NCI-H187 (cell line): ENCODE measurements around the gene AP3B1.
"Not testable (repeated sequence)": the region's sequence is repeated elsewhere in the genome, so short reads cannot be mapped to it uniquely, and the experiment has no call there.

Source experiments
- DNase-seq, 2 experiments: peaks; one replicate each; lab custom pipeline; 2025; lab: John Stamatoyannopoulos, UW

The AP3B1 gene

DNA sequence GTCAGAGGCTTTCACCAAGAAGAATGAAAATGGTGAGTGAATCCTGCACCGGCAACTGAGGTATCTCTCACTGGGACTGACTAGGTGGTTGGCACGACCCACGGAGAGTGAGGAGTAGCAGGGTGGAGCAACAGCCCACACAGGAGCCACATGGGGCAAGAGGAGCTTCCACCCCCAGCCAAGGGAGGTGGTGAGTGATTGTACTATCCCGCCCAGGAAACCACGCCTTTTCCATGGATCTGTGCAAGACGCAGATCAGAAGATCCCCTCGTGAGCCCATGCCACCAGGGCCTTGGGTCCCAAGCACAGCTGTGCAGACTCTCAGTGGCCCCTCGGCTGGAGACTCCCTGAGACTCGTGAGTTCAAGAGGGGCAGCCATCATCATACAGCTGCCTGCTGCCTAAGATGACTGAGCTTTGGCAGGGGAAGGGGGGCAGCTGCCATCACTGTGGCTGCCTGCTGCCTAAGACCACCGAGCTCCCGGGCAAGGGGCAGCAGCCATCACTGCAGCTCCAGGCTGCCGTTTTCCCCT lies 229.5 kb downstream of the AP3B1 start:
- DNase-seq = no peak

DNA sequence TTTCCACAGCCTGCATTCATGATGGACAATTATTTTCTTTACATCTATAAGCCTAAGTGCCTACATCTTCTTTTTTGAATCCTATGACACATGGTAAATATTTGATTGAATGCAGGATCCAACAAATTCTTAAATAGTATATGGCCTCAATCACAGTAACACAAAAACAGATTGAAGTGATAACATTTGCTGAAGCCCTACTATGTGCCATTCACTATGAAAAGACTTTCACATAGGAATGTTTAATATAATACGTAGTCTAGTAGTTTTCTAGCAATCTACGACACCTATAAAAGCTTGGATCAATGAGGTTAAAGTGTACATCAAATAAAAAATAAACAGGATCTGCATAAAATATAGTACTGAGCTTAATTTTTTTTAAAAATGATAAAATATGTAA lies 231.0 kb downstream of the AP3B1 start:
- DNase-seq = no peak

DNA sequence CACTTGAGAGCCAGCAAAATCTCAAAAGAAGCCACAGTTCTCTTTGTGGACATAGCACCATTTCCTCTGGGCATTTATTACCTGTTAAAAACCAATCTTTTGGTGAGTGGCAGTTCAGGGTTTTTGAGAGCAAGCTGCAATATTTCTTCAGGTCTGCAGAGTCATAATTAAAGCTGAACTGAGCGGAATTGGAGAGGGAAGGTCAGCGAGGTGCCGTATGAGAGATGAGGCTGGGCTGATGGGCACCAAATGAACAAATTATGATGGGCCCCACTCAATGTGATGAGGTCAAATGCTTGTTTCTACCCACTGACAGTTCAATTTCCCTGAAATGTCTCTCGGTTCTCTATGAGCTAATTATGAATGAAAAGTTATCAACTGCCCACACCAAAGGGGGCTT lies 231.9 kb downstream of the AP3B1 start:
- DNase-seq = no peak

DNA sequence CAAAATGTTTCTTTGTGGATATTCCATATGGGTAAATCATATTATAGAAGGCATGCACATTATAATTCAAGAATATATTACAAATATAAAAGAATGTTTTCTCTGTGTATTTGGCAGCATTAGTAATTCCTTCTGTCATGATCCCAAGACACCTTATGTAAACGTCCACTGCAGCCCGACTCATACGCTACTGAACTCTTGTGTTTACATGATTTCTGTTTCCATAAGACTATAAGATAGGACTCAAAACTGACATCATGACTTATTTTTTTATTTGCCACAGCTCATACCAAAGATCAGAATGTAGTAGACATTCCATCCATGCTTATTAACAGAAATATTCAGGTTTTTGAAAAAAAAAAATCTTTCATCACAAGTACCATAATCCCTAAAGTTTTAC lies 234.1 kb downstream of the AP3B1 start:
- no peak for DNase-seq

DNA sequence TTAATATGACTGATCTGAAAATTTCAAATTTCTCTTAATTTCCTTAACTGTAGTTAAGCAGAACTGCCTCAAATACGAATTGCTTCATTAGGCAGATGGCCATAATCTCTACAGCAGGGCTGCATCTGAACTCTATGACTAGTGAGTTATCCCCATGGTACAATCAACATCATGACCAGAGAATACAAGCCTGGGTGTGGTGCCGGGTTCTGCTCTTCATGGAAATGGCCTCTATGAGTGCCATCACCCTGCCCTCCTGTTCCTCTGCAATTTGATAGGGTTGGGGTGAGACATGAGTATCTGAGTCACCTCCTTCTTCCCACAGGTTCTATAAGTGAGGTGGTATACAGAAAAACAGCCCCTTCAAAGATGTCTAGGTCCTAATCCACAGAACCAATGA lies 235.9 kb downstream of the AP3B1 start:
- DNase-seq = no peak

DNA sequence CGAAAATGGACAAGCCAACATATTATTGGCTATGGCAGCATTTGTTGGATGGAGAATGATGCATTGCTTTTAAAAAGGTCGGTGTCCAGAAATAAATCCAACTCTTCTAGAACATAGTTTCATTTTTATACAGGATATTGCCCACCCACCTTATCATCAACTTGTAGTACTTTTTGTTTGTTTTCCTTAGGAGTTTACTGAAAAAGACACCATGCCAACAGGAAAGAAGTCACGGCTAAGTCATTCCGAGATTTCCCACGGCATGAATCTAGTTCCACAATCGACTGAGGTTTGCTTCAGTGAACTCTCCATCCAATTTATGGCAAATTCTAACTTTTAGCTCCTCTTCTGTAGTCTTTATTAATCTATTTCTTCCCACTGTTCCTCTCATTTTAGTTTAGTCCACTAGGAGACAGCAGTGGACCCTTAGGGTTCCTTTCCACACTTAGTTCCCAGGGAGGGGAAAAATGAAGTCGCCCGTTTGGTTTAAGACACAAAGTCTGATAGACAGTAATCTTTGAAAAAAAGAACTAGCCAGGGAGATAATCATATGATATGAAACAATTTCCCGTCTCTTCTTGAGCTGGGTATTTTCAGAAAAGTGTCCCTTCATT lies 237.5 kb downstream of the AP3B1 start:
- DNase-seq = no peak

DNA sequence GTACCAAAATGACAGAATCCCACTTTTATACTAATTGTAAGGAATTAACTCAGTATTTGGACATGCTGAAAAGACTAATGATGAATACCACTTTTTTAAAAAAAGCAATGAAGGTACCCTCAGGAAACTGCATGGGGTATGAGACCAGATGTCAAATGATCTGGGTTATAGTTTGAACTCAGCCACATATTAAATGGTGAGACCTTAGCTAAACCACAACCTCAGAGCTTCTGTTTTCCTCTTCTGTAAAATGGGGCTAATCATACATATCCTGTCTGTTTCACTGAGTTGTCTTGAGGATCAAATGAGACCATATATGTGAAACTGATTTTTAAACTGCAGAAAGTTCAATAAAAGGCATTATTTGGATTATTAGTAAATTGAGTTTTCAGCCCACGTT lies 238.4 kb downstream of the AP3B1 start:
- DNase-seq = no peak

DNA sequence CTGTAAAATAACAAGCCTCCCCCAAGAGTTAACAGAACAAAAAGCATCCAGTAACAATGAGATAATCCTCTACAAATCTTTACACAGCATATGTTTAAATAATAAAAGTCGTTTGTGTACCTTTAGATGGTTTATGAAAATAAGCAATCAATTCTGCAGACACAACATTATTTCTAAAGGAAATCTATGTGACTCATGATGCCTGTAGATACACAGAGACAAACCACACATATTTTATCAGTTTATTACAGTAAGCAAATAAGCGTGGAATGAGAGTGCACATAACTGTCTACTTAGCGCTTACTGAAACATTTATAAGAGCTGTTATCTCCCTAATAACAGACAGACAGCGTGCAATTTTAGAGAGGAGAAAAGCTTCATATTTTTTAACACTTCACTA lies 243.6 kb downstream of the AP3B1 start:
- DNase-seq = no peak

DNA sequence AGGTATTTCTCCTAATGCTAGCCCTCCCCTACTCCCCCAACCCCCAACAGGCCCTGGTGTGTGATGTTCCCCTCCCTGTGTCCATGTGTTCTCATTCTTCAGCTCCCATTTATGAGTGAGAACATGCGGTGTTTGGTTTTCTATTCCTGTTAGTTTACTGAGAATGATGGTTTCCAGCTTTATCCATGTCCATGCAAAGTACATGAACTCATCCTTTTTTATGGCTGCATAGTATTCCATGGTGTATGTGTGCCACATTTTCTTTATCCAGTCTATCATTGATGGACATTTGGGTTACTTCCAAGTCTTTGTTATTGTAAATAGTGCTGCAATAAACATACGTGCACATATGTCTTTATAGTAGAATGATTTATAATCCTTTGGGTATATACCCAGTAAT lies 247.7 kb downstream of the AP3B1 start:
- DNase-seq = not testable (repeated sequence)

DNA sequence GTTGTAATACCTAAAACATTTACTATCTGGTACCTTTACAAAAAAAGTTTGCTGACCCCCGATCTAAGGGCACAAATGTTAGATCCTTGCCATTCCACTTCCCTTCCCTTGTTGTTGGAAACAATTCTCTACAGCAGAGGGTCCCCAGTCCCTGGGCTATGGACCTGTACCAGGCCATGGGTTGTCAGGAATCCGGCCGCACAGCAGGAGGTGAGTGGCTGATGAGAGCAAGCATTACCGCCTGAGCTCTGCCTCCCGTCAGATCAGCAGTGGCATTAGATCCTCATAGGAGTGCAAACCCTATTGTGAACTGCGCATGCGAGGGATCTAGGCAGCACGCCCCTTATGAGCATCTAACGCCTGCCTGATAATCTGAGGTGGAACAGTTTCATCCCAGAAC lies 248.5 kb downstream of the AP3B1 start:
- DNase-seq = no peak

DNA sequence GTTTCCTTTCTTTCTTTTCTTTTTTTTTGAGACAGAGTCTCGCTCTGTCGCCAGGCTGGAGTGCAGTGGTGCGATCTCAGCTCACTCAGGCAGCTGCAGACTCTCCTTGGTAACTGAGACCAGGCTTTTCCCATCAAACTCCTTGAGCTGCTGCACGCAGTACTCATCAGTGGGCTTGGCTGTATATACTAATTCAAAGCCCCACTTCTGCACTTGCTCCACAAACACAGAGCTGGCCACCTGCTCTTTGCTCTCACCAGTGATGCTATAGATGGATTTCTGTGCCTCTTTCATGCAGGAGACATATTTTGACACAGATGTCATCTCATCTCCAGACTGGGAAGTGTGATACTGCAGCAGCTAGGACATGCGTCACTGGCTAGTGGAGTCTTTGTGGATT lies 252.7 kb downstream of the AP3B1 start:
- peak; percentile 48 to 71 for DNase-seq

DNA sequence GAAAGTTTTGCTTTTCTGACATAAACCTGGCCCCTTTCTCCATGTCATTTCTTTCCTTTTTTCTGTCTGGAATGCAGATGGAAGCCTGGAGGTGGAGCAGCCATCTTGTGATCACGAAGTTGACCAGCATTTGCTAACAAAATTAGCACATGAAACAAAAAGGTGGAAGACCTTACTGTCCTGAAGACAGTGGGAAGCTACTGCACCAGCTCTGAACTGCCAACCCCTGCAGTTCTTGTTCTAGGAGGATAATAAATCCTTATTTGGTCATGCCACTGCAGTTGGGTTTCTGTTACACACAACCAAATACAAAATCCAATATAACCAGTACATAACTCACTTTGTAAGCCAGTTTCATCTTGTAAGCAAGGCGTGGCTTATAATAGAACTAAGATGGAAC lies 269.0 kb downstream of the AP3B1 start:
- no peak for DNase-seq

DNA sequence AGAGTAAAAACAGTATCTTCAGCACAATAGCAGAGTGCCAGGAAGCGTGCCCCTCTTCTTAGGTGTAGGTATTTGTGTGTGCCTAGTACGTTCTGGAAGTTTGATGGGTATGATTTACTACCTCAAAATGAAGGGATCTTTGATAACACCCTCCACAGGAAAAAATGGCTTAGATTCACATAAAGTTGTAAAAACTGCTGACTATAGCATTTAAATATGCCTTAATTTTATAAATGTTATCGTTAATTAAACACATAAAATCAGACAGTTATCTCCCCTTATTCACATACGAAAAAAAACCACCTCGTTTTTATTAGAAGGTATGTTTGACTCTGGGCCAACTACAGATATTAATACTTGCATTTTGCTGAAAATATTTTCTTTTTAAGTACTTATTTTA lies 274.8 kb downstream of the AP3B1 start:
- DNase-seq = no peak

DNA sequence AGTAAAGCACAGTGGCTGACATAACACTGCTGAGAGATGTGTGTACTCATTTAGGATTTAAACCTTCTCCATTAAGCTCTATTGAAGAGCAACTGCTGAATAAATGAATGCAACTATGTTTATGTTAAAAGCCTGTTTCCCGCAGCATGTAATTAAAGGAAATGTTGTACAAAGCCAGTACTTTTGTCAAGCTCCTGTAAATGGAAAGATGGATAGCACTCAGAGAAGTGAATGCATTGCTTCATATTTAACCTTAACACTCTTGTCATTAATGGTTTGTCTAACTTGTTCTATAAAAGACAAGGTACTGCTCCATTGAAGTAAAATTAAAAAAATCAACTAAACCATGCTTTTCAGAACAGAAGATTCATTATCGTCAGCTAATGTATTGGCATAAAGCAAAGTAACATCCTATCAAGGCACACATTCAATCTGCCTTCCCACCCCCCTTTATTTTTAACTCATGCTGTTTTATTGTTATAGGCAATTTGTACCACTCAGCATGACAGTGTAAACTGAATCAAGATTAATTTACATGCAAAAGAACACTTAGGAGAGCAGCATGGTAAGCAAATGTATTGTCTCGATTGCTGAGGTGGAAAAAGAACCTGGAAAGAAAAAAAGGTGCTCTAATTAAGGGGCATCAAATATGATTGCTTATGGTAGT lies 277.5 kb downstream of the AP3B1 start:
- peak; percentile 75 to 87 for DNase-seq

DNA sequence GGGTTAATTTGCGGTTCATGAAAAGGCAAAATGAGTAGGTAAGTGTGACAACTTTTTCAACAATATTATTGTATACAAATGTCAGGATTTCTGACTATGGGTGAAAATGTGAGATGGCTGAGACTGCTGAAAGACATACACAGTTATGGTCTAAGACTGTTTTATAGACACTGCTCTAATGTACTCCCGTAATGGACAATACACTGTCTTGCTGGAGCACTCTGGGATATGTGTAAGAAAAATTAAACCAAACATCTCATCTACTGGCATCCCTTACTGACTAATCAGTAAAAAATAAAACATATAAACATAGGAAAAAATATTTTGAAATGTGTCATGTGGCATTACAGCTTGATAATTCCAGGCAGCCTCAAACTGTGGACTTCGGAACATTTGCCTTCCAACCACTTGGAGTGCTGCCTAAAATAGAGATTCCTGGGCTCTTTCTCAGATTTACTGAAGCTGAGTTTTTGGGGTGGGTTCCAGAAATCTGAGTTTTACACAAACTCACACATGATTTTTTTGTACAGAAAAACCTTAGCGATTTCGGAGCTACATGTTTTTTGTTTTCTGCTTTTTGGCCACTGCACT lies 284.5 kb downstream of the AP3B1 start:
- no peak for DNase-seq

DNA sequence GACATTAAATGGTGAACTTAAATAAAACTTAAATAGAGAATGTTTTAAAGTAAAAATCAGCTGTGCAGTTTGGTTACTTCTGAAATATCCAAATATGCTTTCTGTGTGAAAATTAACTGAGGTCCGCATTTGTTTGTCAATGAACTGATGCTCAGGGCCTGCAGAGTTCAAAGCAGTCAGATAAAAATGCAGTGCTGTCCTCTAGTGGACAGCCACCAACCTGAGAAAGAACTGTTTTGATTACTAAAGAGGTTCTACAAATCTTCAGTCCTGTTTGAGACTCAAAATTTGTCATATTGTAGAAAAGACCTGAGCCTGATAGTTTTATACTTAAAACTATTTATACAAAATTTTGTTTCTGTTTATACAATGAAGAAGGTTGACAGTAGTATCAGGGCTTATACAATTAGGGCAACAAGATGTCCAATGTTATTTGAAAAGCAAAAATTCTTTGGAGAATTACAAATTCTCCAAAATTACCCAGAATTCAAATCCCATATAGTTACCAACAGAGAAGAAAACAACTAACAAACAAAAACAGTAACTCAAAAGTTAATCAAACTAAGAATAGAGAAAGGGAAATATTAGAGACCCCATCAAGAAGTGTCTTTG lies 286.0 kb downstream of the AP3B1 start:
- peak; percentile 30 to 38 for DNase-seq

DNA sequence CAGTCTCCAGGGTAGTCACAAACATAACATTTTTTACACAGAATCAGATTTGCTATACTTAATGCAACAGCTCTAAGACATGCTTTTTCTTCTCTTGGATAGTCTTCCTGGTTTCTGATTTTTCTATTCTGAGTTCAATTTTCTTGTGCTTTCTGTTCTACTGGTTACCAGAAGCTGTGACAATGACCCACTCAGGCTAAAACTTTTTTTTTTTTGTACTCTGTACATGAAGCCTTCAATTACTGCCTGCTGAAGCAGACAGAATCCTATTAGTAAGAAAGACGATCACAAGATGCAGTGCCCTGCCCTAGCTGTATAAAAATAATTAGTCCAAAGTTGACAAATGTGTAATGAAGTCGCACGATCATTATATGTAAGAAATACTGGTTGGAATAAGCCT lies 287.3 kb downstream of the AP3B1 start:
- no peak for DNase-seq

DNA sequence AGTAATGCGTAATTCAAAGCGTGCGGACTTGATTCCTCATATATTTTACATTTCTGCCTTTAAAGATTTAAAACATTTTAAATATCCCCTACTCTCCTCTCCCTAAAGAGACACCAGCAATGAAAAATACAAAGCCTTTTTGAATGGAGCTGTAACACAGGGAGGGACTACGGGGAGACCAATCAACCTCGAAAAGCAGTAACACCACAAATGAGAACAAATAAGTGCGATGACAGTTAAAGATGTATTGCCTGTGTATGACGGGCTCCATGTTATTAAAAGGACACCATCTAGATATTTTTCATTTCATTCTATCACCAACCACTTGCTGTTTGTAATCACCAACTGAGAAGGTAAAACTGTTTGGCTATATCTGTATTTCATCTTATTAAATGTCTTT lies 288.0 kb downstream of the AP3B1 start:
- peak; percentile 54 to 68 for DNase-seq

DNA sequence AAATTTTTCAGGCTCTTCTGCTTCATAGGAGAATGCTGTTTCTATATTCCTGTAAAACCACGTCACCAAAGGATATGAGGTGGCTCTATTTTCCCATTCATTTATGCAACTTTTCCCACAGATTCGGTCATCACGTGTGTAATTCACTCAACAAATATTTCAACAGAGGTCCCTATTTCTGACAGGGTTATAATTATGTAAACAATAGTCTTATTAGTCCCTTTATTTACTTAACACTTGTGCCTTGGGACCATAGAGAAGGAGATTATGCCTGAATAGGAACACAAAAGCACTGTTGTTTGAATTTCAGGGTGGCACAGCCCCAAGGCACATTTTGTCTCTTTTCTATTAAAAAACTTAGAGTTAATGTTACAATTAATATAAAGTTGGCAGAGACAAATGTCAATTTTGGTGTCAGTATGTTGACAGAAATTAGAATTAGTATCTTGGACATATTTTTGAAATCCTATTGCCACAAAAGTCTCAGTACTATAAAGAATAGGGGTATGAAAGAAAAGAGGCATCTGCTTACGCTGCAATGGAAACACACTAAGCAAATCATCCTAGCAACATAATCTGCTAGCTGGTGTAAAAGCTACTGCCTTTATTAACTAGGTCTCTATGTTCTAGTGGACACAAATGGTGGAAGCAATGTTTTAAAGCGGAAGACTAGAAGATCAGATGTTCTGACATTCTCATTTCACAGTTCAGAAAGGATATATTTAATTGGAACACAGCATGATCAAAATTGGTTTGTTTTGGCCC lies 289.3 kb downstream of the AP3B1 start:
- peak in 1 of 2 experiments; percentile 59 for DNase-seq

DNA sequence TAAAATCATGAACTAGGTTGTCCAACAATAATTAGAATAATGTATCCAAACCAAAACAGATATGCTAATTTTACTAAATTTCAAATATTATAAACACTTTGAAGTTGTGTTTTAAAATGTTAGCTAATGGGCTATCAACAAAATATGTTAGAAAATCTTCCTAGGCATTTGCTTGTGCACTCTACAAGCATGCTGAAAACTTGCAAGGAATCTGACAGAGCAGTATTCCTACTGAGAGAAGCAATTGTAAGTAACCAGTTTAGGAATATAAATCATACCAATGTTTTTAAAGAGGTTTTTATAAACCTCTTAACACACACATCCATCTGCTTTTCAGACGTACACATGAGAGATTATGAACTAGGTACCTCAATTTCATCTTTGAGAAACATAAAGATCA lies 289.9 kb downstream of the AP3B1 start:
- no peak for DNase-seq

DNA sequence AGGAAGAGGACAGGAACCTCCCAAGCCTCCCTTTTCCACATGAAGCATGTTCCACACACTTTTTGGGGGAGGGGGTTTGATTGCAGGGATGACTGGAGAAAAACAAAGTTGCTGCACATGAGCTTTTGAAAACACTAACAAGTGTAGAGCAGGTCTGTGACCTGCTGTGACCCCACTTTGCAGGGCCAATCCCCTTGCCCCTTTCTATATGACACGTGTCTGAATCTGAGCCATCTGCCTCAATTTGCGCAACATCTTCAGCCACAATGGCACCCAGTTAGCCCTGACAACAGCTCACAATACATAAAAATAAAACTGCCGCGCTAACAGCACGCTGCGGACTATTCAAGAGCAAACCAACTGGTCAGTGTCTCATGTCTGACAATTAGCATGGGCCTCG lies 290.6 kb downstream of the AP3B1 start:
- peak; percentile 83 to 96 for DNase-seq

DNA sequence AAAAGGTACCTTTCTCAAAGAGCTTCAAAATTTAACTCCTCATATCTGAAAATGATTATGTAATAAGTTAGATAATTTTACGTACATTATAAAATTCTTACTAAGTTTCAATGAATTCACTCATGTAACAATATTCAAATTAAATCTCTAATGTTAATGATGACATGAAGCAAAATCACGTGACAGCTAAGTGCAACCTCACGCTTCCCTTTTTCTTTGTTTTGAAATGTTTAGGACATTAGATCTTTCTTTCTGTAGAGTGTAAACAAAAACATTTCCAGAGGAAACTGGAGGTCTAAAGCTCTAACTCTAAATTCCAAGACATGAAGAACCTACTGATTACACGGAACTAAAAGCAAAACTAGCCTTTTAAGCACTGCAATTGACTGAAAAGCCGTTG lies 291.0 kb downstream of the AP3B1 start:
- DNase-seq = no peak
